GM12878 (cell line): ENCODE measurements around the gene PTPRM. TPM values are rescaled to one million over a fixed set of nuclear protein-coding genes. Genes with fewer than 3 reads are reported as not detected.

Experiments
- ATAC-seq: fragments of 200-7000 bp; cut with Tn5 transposase; 3 replicates; pipeline ENCODE4 v1.9.1; 2020; ENCODE audit warnings: mild to moderate bottlenecking, moderate library complexity
- BruUV-seq: library from RNA; stranded (reverse); fragments of 400-500 nt; replicated peaks from 2 replicates; lab custom pipeline; 2021; lab: Mats Ljungman, UMichigan
- CTCF ChIA-PET: fragments of 300-600 bp; sonication (Branson Sonifier 250); formaldehyde crosslinking; extraction: SDS; loops from one replicate; lab custom pipeline; 2021; ENCODE audit warnings: inconsistent platforms; lab: Yijun Ruan, JAX
- POLR2A ChIA-PET: fragments of 350-600 bp; formaldehyde crosslinking; extraction: SDS; loops from one replicate; lab custom pipeline; 2021; ENCODE audit warnings: inconsistent platforms; lab: Charles Lee
- RAD21 ChIA-PET: fragments of 300-600 bp; sonication (Branson Sonifier 250); formaldehyde crosslinking; loops from one replicate; lab custom pipeline; 2023; ENCODE audit warnings: antibody characterized with exemption; ENCODE audit not compliant: unreplicated experiment; lab: Charles Lee
- SMC1A ChIA-PET: fragments of 300-600 bp; sonication (Branson Sonifier 250); formaldehyde crosslinking; loops from one replicate; lab custom pipeline; 2023; ENCODE audit not compliant: unreplicated experiment, uncharacterized antibody; lab: Charles Lee
- DNase-seq: peaks from one replicate; pipeline ENCODE4 v3.0.0-alpha.2; 2011; ENCODE audit warnings: low read depth, low spot score
- FAIRE-seq: peaks from 3 replicates; lab custom pipeline; 2011; peaks lifted over from hg19 to GRCh38; lab: Jason Lieb, UNC
- H2AFZ ChIP-seq: 2 replicates; pipeline ENCODE4 v1.6.0; 2011; ENCODE audit warnings: low read depth, low read length, control low read depth; ENCODE audit not compliant: control insufficient read depth
- H3K27ac ChIP-seq: 2 replicates; pipeline ENCODE4 v1.5.1; 2011; ENCODE audit warnings: control low read depth; ENCODE audit not compliant: control insufficient read depth, insufficient read depth
- H3K27me3 ChIP-seq, 2 experiments: replicated peaks in 1 of 2; 2 replicates each; pipeline versions ENCODE4 v1.6.0 to v1.6.1; 2011; ENCODE audit warnings: low read length in 1 of 2; ENCODE audit not compliant: control insufficient read depth in 2 of 2, insufficient read depth in 2 of 2
- H3K36me3 ChIP-seq, 2 experiments: 2 replicates each; pipeline ENCODE4 v1.5.1; 2011; ENCODE audit warnings: low read length in 1 of 2; ENCODE audit not compliant: control insufficient read depth in 2 of 2, insufficient read depth in 2 of 2
- H3K4me1 ChIP-seq: 2 replicates; pipeline ENCODE4 v1.6.1; 2011; ENCODE audit warnings: mild to moderate bottlenecking, low read length, moderate library complexity, mixed read lengths; ENCODE audit not compliant: control insufficient read depth, insufficient read depth
- H3K4me2 ChIP-seq: 2 replicates; pipeline ENCODE4 v1.6.0; 2011; ENCODE audit warnings: control low read depth; ENCODE audit not compliant: control insufficient read depth, insufficient read depth
- H3K4me3 ChIP-seq: fragments of 200-600 bp; sonication (generic); 2 replicates; pipeline ENCODE4 v1.5.1; 2016
- H3K79me2 ChIP-seq: 2 replicates; pipeline ENCODE4 v1.6.0; 2011; ENCODE audit warnings: low read length; ENCODE audit not compliant: control insufficient read depth, insufficient read depth
- H3K9ac ChIP-seq: 2 replicates; pipeline ENCODE4 v1.8.0; 2011; ENCODE audit warnings: low read length, control low read depth, mixed read lengths; ENCODE audit not compliant: control insufficient read depth, insufficient read depth
- H3K9me3 ChIP-seq: replicated peaks from 3 replicates; pipeline ENCODE4 v1.5.1; 2011; ENCODE audit warnings: mild to moderate bottlenecking, low read length; ENCODE audit not compliant: control insufficient read depth, insufficient read depth
- H4K20me1 ChIP-seq: 2 replicates; pipeline ENCODE4 v1.6.0; 2011; ENCODE audit not compliant: control insufficient read depth, insufficient read depth
- CBX3 ChIP-seq: fragments of 200-600 bp; sonication (generic); IDR thresholded peaks from 2 replicates; pipeline ENCODE4 v1.6.1; 2016; ENCODE audit warnings: low read depth, borderline replicate concordance
- DPF2 ChIP-seq: fragments of 450-650 bp; IDR thresholded peaks from 2 replicates; pipeline ENCODE4 v1.6.1; 2017; ENCODE audit warnings: mild to moderate bottlenecking
- KDM1A ChIP-seq: fragments of 200-600 bp; sonication (generic); IDR thresholded peaks from 2 replicates; pipeline ENCODE4 v1.6.1; 2016; ENCODE audit warnings: borderline replicate concordance
- MXI1 ChIP-seq: fragments of 150-350 bp; IDR thresholded peaks from 2 replicates; pipeline ENCODE4 v1.6.1; 2011; ENCODE audit warnings: low read depth, mild to moderate bottlenecking, inconsistent platforms, low read length, improper control_type of control experiment
- NFYB ChIP-seq: IDR thresholded peaks from 2 replicates; pipeline ENCODE4 v1.6.1; 2011; ENCODE audit warnings: low read depth, mild to moderate bottlenecking, low read length, improper control_type of control experiment, moderate library complexity; ENCODE audit not compliant: insufficient read depth
- RBBP5 ChIP-seq: fragments of 200-600 bp; sonication (generic); conservative IDR thresholded peaks from 2 replicates; pipeline ENCODE4 v1.6.1; 2016
- RFX5 ChIP-seq: IDR thresholded peaks from 2 replicates; pipeline ENCODE4 v1.6.1; 2011; ENCODE audit warnings: low read depth, low read length, improper control_type of control experiment
- SIX5 ChIP-seq: IDR thresholded peaks from 2 replicates; pipeline ENCODE4 v1.6.1; 2011; ENCODE audit warnings: mild to moderate bottlenecking, low read depth, low read length, moderate library complexity; ENCODE audit not compliant: severe bottlenecking
- TCF3 ChIP-seq: IDR thresholded peaks from 2 replicates; pipeline ENCODE4 v1.6.1; 2012; ENCODE audit warnings: low read depth, mild to moderate bottlenecking, low read length, borderline replicate concordance; ENCODE audit not compliant: insufficient read depth
- ZNF274 ChIP-seq: IDR thresholded peaks from one replicate; pipeline ENCODE4 v1.8.0; 2011; ENCODE audit not compliant: insufficient read length, insufficient read depth
- WGBS: methylation state at CpG from one replicate; pipeline ENCODE4 v1.1.6; 2016; ENCODE audit warnings: low lambda C conversion rate; ENCODE audit not compliant: insufficient replicate concordance, insufficient coverage; ENCODE audit errors: missing lambda C conversion rate; 5-methylcytosine and 5-hydroxymethylcytosine counted together
- in situ Hi-C: fragments of 300-500 bp; cut with MboI; formaldehyde crosslinking; loops from 9 replicates; pipeline ENCODE4 v1.14.3; 2018; ENCODE audit warnings: mixed read lengths
- intact Hi-C: fragments of 100-400 bp; cut with micrococcal nuclease; formaldehyde crosslinking; loops from one replicate; pipeline ENCODE4 v1.14.2; 2022; ENCODE audit not compliant: unreplicated experiment
- polyA plus RNA-seq, 11 experiments: library from polyadenylated mRNA; depleted of rRNA in 4 of 11; unstranded in 6 of 11; stranded (reverse) in 5 of 11; fragments of >200 nt; fragmentation: Nextera tagmentation in 4 of 11; fragmentation: Illumina TruSeq in 1 of 11; extraction: Ambion mirVana in 4 of 11; extraction: Trizol in 1 of 11; gene quantifications; 1 replicate in 1 of 11; 2 replicates in 10 of 11; pipeline versions ENCODE4 v1.2.1 to v1.2.3, GENCODE V29; 2011 to 2016; ENCODE audit warnings: inconsistent platforms in 2 of 11, missing spikeins in 2 of 11, low read depth in 1 of 11
- total RNA-seq, 4 experiments: library from RNA; depleted of rRNA in 3 of 4; stranded (reverse); fragments of >200 nt in 3 of 4; fragmentation: Illumina TruSeq in 1 of 4; extraction: Trizol in 1 of 4; gene quantifications; 2 replicates each; pipeline versions ENCODE4 v1.2.1 to v1.2.3, GENCODE V29; 2013 to 2021
- TF ChIP-seq, protein P1 (sequence below): fragments of 150-350 bp; IDR thresholded peaks from 2 replicates; pipeline ENCODE4 v1.6.1; 2014; ENCODE audit warnings: mild to moderate bottlenecking, low read depth, low read length

PTPRM gene
- total and polyA plus RNA-seq, 10 of the 15 experiments (the other 5 are each of a cell fraction or from before 2014, with no cell fraction given) = 0.07 to 22.6 (median 0.60) TPM

DNA sequence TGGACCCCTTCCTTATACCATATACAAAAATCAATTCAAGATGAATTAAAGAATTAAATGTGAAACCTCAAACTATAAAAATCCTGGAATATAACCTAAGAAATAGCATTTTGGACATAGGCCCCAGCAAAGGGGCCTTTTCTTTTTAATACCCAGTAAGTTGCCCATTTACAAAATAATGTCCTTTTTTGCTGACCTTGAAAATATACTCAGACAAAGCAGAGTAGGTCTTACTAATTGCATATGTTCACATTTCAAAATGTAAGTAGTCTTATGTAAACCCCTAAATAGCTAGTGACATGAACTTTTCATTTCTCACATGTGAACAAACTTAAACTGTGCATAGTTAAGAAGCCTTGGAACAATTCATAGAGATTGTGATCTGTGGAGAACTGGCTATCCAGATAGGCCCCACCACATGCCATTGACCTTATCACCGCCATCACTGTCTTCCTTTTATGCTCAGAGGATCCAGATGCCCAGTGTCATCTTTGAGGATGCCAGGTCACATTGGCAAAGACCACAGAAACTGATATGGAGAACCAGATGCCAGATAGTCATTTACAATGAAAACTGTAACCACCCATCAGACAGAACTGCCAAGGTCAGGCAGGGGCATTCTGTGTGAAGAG is 759.8 kb downstream of the PTPRM start (continued):
- TF ChIP-seq MXI1 (no peak), KDM1A (no peak), NFYB (no peak)
- TF ChIP-seq, protein P1, sequence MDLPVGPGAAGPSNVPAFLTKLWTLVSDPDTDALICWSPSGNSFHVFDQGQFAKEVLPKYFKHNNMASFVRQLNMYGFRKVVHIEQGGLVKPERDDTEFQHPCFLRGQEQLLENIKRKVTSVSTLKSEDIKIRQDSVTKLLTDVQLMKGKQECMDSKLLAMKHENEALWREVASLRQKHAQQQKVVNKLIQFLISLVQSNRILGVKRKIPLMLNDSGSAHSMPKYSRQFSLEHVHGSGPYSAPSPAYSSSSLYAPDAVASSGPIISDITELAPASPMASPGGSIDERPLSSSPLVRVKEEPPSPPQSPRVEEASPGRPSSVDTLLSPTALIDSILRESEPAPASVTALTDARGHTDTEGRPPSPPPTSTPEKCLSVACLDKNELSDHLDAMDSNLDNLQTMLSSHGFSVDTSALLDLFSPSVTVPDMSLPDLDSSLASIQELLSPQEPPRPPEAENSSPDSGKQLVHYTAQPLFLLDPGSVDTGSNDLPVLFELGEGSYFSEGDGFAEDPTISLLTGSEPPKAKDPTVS = no peak

DNA sequence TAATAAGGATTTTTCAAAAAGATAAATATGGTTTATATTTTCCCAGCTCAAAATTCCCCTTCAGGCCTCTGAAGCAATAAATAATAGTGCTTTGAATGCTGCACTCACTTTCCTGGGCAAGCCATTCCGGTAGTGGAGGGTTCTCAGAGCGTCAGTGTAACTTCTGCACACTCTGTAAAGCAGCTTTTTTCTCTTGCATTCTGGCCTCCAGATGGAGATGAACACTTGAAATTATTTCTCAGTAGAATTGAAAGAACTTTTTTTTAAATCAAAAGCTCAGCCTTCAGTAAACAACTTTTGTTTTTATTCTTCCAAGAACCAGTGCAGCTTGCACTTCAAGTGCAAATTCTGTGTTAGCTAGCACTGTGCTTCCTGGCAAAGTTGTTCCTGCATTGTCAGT is 761.0 kb downstream of the PTPRM start:
- Histone ChIP-seq H3K36me3 (no peaks in the 10 kb centered on the region), H3K79me2 (no peaks in the 10 kb centered on the region), H2AFZ (no peak overlapping the region), H3K9ac (no peak overlapping the region), H3K27ac (no peak overlapping the region), H3K4me2 (no peak overlapping the region), H3K4me3 (no peak overlapping the region), H3K9me3 (no peaks in the 10 kb centered on the region), H3K27me3 (no peaks in the 10 kb centered on the region; a peak in 1 of 4 replicates), H3K4me1 (no peaks in the 10 kb centered on the region), H4K20me1 (no peaks in the 10 kb centered on the region)
- in situ Hi-C loops = no loop called here
- no peak for FAIRE-seq
- no peak for ATAC-seq
- TF ChIP-seq RFX5 (no peak), TCF3 (no peak), DPF2 (no peak), ZNF274 (no peak), CBX3 (no peak), RBBP5 (no peak), SIX5 (no peak)
- WGBS = 19% methylated on average over 2 of the region's 2 CpGs
- DNase-seq = no peak
- ChIA-PET CTCF (no interaction called here), POLR2A (interaction anchor here (0.7 kb wide), 1 partner anchor 11 kb away, joined by 3 read pairs; no protein-coding TSS in a partner anchor), RAD21 (interaction anchor here (0.8 kb wide), 2 partner anchors 8 to 56 kb away, joined by 3 read pairs; no protein-coding TSS in a partner anchor), SMC1A (interaction anchor here (0.6 to 1.7 kb wide), 4 partner anchors 17 to 268 kb away, joined by 3 to 6 read pairs (median 4); no protein-coding TSS in a partner anchor)
- intact Hi-C loops = no loop called here
- no TSS peak for BruUV-seq
